GM21619 (cell line): Measurements from ENCODE around the gene OLFM1.

Experiments
- ATAC-seq: cut with Tn5 transposase; IDR thresholded peaks from one replicate; pipeline ENCODE4 v1.9.1; 2021; ENCODE audit not compliant: unreplicated experiment

The OLFM1 gene

GRCh38 chr9:135075234-135076142 is 12.0 kb upstream of the OLFM1 start:
- ATAC-seq, result no peak

- no peak for ATAC-seq
Observed at GRCh38 chr9:135076143-135076875, 11.2 kb upstream of the OLFM1 start.

GRCh38 chr9:135076876-135077430 is 10.5 kb upstream of the OLFM1 start:
- ATAC-seq, result no peak

- ATAC-seq, result no peak
Observed at GRCh38 chr9:135077497-135078200, 9.8 kb upstream of the OLFM1 start.

GRCh38 chr9:135078361-135078821 is 9.1 kb upstream of the OLFM1 start:
- no peak for ATAC-seq

DNA sequence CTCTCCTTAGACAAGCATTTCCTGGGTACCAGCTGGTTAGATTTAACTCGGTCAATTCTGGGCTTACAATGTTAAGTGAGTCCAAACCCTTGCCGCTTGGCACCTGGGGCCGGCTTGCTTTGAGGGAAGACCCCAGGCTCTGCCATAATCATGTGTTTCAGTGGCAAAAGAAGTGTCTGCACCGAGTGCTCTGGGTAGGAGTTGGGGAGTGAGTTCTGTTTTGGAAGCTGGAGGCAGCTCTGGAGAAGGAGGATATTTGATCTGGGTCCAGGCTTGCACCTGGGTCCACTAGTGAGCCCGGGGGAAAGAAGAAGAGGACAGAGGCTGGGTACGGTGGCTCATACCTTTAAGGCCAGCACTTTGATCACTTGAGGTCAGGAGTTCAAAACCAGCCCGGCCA is 8.4 kb upstream of the OLFM1 start:
- ATAC-seq, result no peak

- no peak for ATAC-seq
Observed at GRCh38 chr9:135079676-135080075, 7.8 kb upstream of the OLFM1 start.

DNA sequence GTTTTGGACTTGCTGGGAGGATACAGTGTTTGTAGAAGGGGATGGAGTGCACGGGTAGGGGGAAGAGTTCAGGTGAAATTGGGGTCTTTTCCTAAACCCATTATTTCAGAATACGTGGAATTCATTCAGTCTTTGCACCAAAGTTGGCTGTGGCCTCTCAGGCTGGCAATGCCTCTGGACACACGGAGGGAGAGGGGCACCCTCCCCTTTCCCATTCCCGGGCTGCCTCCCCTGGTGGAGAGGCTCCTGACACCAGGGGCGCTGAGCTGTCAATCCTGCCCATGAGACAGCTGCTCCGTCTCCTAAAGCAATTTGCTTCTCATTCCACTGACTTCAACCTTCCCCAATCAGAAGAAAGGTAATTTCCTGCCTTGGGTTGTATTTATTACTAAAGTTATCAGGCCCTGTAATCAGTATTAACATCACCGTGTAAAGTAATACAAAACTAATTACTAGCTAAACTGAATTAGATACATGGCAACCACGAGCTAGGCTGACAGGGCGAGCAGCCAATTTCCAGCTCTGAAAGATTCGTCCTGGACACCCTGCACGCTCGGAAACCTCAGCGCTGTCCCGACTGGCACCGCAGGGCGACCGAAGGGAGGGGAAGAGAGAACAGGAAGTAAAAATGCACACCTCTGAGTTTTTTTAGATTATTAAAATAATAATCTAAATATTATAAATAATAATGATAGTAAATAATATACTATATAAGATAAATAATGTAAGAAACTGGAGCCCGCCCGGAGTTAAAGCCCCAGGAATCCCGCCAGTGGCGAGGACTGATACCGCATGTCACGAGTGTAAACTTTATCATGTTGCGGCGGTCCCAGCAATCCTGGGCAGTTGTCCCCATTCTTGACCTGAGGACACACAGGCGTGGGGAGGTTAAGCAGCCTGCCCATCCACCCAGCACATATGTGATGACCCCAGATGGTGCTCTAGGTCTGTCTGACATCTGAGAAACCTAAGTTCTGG is 6.9 kb upstream of the OLFM1 start:
- ATAC-seq, result no peak

GRCh38 chr9:135081264-135081660 is 6.2 kb upstream of the OLFM1 start:
- ATAC-seq, result no peak

GRCh38 chr9:135081731-135082130 is 5.7 kb upstream of the OLFM1 start:
- ATAC-seq, result no peak

DNA sequence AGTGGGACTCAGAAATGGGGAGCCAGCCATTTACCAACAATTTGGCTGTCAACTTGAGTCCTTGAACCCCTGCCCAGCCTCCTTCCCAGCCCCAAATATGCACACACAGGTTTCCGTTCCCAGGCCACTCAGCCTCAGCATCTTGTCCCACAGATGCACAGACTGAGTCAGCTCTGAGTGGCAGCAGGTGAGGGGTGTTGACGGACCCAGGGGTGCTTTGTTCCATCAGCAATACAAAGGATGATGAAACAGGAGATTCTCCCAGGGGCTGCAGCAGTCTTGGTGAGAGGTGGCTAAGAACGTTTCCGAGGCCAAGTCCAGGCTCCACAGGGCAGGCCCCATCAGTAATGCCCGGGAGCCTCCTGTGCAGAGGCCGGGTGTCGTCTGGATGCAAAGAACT is 4.9 kb upstream of the OLFM1 start:
- no peak for ATAC-seq

GRCh38 chr9:135083241-135083810 is 4.1 kb upstream of the OLFM1 start:
- ATAC-seq, result no peak

DNA sequence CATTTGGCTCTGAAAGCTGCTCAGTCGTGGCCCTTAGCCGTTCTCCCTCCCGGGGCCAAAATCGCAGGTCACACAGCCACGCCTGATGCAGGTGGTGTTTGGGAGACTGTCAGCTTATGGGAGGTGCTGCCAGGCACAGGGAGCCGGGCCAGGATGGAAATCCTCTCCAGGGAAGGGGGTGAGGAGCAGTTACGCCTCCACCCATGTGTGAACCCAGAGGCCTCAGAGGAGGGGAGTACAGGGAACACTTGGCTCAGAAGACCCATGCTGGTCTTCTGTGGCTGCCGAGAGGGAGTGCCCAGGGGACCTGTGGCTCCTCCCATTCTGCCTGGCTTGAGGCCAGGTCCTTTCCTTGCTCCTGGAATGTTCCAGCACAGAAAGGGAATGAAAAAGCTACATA is 3.6 kb upstream of the OLFM1 start:
- ATAC-seq, result no peak

DNA sequence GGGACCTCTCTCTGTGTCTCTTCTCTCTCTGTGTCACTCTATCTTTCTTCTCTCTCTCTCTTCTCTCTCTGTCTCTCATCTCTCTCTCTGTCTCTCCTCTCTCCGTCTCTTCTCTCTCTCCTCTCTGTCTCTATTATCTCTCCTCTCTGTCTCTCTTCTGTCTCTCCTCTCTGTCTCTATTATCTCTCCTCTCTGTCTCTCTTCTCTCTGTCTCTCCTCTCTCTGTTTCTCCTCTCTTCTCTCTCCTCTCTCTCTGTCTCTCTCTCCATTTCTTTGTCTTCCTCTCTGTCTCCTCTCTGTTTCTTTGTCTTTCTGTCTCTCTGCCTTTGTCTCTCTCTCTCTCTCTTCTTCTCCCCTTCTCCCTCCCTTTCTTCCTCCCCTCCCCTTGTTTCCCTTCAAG is 3.2 kb upstream of the OLFM1 start:
- no peak for ATAC-seq

DNA sequence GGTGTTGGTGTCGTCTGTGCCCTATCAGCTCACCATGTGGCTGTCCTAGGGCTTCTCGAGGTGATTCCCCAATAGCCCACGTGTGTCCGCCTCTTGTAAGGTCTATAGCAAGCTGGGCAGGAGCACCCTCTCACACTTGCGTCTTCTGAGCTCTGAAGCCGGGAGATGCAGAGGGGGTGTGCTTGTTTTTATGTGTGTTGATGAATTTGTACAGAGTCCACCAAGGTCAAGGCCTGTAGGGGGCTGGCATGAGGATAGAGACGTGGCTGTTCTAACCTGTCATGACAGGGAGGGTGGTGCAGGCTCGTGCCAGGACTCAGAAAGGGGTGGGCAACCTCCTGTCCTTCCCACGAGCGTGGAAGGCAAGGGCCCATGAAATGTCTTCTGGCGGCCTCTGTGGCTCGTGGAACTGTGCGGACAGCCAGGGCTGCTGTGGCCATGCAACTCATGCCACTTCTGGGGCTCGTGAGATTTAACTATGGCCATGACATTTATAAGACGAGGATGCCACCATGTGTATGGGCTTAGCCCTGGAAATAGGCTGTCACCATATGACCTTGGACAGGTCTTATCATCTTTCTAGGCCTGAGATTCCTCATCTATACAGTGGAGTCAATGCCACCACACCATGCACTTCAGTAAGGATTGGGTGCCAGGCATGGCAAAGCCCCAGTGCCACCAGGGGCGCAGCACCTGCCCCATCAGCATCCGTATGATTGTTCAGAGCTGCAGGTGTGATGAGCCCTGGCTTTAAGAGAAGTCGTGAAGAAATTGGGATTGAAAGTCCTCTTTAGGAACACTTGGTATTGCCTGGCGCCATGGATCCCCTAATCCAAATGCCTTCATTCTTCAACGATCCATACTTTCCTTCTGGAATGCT is 2.3 kb upstream of the OLFM1 start:
- ATAC-seq, result no peak

DNA sequence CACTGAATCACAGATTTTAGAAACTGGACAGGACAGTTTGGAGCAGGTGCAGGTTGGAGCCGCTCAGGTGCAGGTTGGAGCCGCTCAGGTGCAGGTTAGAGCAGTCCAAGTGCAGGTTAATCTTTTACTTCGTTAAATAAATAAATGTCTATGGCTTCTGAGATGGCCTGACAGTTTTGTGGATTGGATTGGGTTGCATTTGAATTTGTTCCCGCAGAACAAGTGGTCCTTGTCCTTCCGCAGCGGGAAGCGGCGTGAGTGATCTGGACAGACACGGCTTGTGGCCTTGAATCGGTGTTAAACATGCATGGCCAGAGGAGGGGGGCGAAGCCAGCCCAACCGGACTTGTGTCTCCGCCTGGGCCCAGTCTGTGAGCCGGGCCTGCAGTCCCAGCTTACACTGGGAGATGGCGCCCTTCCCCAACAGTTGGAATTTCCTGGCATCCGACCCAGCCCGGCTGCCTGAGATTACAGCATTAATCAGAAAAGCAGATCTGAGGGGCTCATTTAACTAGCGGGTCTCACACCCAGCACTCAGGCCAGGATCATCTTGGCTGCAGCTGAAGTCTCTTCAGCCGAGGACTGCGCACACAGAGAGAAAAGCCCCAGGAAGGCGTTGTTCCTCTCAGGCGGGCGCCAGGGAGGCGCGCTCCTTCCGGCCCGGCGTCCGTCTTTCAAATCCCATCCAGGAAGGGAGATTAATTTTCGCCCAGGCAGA is 1.5 kb upstream of the OLFM1 start:
- ATAC-seq, result no peak

DNA sequence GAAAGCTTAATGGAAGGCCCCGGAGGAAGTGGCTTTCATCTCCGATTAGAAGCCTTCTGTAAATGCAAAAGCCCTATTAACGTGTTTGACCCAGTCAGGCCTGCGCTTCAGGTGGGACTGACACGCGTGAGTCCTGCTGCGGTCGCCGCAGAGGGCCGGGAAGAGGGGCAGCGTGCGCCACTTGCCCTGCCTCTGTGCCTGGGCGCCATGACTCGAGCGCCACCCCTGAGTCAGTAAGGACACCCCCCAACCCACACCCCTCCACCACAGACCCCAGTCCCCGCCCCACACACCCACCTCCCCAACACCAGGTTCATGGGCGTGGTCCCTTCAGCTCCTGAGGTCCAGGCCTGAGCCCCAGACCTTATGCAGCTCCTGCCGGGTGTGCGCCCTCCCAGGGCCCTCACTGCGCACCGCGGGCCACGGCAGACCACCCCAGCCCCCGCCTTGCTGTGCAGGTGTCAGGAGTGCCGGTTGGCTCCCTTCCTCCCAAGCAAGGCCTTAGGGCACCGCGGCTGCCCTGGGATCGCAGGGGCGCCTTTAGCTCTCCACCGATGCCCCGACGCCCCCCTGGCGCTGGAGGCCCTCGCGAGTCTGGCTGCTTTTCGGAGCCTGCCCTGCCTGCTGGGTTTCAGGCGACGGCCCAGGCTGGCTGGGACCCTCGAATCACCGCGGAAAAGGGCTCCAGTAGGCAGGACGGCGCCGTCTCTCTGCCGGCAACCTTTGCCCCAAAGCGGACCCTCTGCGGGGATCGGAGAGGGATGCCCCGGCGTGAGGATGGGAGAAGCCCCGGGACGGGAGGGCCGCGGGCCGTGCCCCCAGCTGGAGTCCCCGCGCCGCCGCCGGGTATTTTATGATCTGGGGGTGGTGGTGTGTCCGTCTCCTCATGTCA is 625 bp upstream of the OLFM1 start:
- no peak for ATAC-seq
